CD4-positive, CD25-positive, alpha-beta regulatory T cell (primary cell): ENCODE data around the gene LMO2. TPM values are rescaled to one million over a fixed set of nuclear protein-coding genes. Genes with fewer than 3 reads are reported as not detected.
A peak's percentile ranks its signal among the peaks of the same experiment; 100 is the strongest.

Experiments
- ATAC-seq, 2 donors: fragments of 150-1000 bp; cut with Tn5 transposase; one replicate each; pipeline ENCODE4 v1.10.0; 2021; ENCODE audit warnings: low read depth in 2 of 2, moderate number of reproducible peaks in 2 of 2, moderate library complexity in 1 of 2
- DNase-seq, 3 donors: peaks; one replicate each; pipeline versions ENCODE4 v3.0.0 to v3.0.0-alpha.2; 2012 to 2022; ENCODE audit warnings: mixed read lengths in 1 of 3
- H3K27ac ChIP-seq: one replicate; pipeline ENCODE4 v1.7.0; 2013; ENCODE audit warnings: mild to moderate bottlenecking, low read length; ENCODE audit not compliant: insufficient read depth, poor library complexity, severe bottlenecking
- H3K27me3 ChIP-seq: one replicate; pipeline ENCODE4 v1.7.0; 2013; ENCODE audit warnings: low read length; ENCODE audit not compliant: control insufficient read depth, insufficient read depth
- H3K36me3 ChIP-seq: one replicate; pipeline ENCODE4 v1.7.0; 2013; ENCODE audit warnings: mild to moderate bottlenecking, low read length, moderate library complexity; ENCODE audit not compliant: control insufficient read depth, insufficient read depth
- H3K4me1 ChIP-seq: 2 replicates; pipeline ENCODE4 v1.7.0; 2013; ENCODE audit warnings: mild to moderate bottlenecking, low read length; ENCODE audit not compliant: insufficient read depth, control insufficient read depth, poor library complexity, severe bottlenecking
- H3K4me3 ChIP-seq: one replicate; pipeline ENCODE4 v1.7.0; 2013; ENCODE audit warnings: low read depth, mild to moderate bottlenecking, low read length, moderate library complexity
- H3K9me3 ChIP-seq, 2 experiments: 1 replicate in 1 of 2; 2 replicates in 1 of 2; pipeline ENCODE4 v1.7.0; 2013; ENCODE audit warnings: low read length in 2 of 2, mild to moderate bottlenecking in 1 of 2, moderate library complexity in 1 of 2; ENCODE audit not compliant: control insufficient read depth in 2 of 2
- H3K27ac Mint-ChIP-seq, 3 donors: one replicate each; pipeline ENCODE4 v1.8.0; 2020 to 2022; ENCODE audit warnings: mild to moderate bottlenecking in 3 of 3, mixed read lengths in 3 of 3, moderate library complexity in 2 of 3
- H3K27me3 Mint-ChIP-seq: one replicate; pipeline ENCODE4 v1.8.0; 2022; ENCODE audit warnings: mild to moderate bottlenecking, mixed read lengths
- H3K36me3 Mint-ChIP-seq: one replicate; pipeline ENCODE4 v1.8.0; 2020; ENCODE audit warnings: mixed read lengths
- H3K4me1 Mint-ChIP-seq, 4 donors: one replicate each; pipeline ENCODE4 v1.8.0; 2020 to 2022; ENCODE audit warnings: mixed read lengths in 4 of 4, mild to moderate bottlenecking in 1 of 4
- H3K4me3 Mint-ChIP-seq, 4 donors: one replicate each; pipeline ENCODE4 v1.8.0; 2020 to 2022; ENCODE audit warnings: mild to moderate bottlenecking in 4 of 4, mixed read lengths in 4 of 4, moderate library complexity in 3 of 4
- H3K9me3 Mint-ChIP-seq, 7 donors: one replicate each; pipeline ENCODE4 v1.8.0; 2020 to 2022; ENCODE audit warnings: mixed read lengths in 7 of 7, mild to moderate bottlenecking in 3 of 7, moderate library complexity in 2 of 7
- polyA plus RNA-seq, 4 donors: library from polyadenylated mRNA; unstranded; fragments of 300-500 nt; fragmentation: Illumina TruSeq; gene quantifications; one replicate each; pipeline ENCODE4 v1.2.3, GENCODE V29; 2021
- total RNA-seq: library from RNA; stranded (reverse); gene quantifications from one replicate; pipeline ENCODE4 v1.2.3, GENCODE V29; 2022

The LMO2 gene
- total and polyA plus RNA-seq, 5 donors from 2014 or later, result 0.13 to 1.9 TPM; not detected in 3

- Histone ChIP-seq H3K27me3 (peaks cover 5% of the 10 kb centered on the region), H3K36me3 (no peaks in the 10 kb centered on the region), H3K4me3 (no peak overlapping the region), H3K9me3 (no peaks in the 10 kb centered on the region), H3K4me1 (no peaks in the 10 kb centered on the region), H3K27ac (no peak overlapping the region)
- ATAC-seq (no peak), DNase-seq (no peak)
- Mint-ChIP-seq H3K4me1 (peaks cover 0 to 2% (median 0%) of the 10 kb centered on the region in 4 donors), H3K27ac (no peak overlapping the region), H3K9me3 (peaks cover 0 to 5% (median 0%) of the 10 kb centered on the region in 7 donors), H3K4me3 (no peak overlapping the region), H3K27me3 (peaks cover 30% of the 10 kb centered on the region), H3K36me3 (no peaks in the 10 kb centered on the region)
Observed at GRCh38 chr11:33884601-33885000, 7.3 kb downstream of the LMO2 start.

GRCh38 chr11:33884035-33884434, 7.8 kb downstream of the LMO2 start:
- H3K27ac ChIP-seq, result no peak overlapping the region
- Mint-ChIP-seq H3K4me1 (peaks cover 0 to 2% (median 0%) of the 10 kb centered on the region in 4 donors), H3K36me3 (no peaks in the 10 kb centered on the region), H3K27me3 (peaks cover 24% of the 10 kb centered on the region), H3K4me3 (no peak overlapping the region), H3K27ac (no peak overlapping the region), H3K9me3 (peaks cover 0 to 5% (median 0%) of the 10 kb centered on the region in 7 donors)
- peaks cover 5% of the 10 kb centered on the region for H3K27me3 ChIP-seq
- DNase-seq, result no peak
- H3K4me3 ChIP-seq, result no peak overlapping the region
- ATAC-seq, result no peak
- no peaks in the 10 kb centered on the region for H3K36me3 ChIP-seq
- H3K4me1 ChIP-seq, result no peaks in the 10 kb centered on the region
- no peaks in the 10 kb centered on the region for H3K9me3 ChIP-seq

GRCh38 chr11:33881651-33882503, 10.0 kb downstream of the LMO2 start:
- peaks cover 0 to 5% (median 0%) of the 10 kb centered on the region in 7 donors for H3K9me3 Mint-ChIP-seq
- no peaks in the 10 kb centered on the region for H3K36me3 Mint-ChIP-seq

GRCh38 chr11:33880979-33881378, 10.9 kb downstream of the LMO2 start:
- ATAC-seq (no peak), DNase-seq (no peak)
- no peak overlapping the region for H3K27ac Mint-ChIP-seq
- H3K9me3 ChIP-seq, result no peaks in the 10 kb centered on the region
- peaks cover 0 to 5% (median 0%) of the 10 kb centered on the region in 7 donors for H3K9me3 Mint-ChIP-seq
- H3K4me3 Mint-ChIP-seq, result no peak overlapping the region
- no peak overlapping the region for H3K27ac ChIP-seq
- H3K4me1 ChIP-seq, result no peaks in the 10 kb centered on the region
- no peaks in the 10 kb centered on the region for H3K36me3 ChIP-seq
- H3K4me1 Mint-ChIP-seq, result peaks cover 0 to 2% (median 0%) of the 10 kb centered on the region in 4 donors
- no peaks in the 10 kb centered on the region for H3K36me3 Mint-ChIP-seq
- no peak overlapping the region for H3K4me3 ChIP-seq
- H3K27me3 ChIP-seq, result peaks cover 3% of the 10 kb centered on the region
- H3K27me3 Mint-ChIP-seq, result peaks cover 43% of the 10 kb centered on the region

More at GRCh38 chr11:33881651-33882503, 10.0 kb downstream of the LMO2 start:
- Histone ChIP-seq H3K36me3 (no peaks in the 10 kb centered on the region), H3K4me3 (no peak overlapping the region), H3K9me3 (no peaks in the 10 kb centered on the region), H3K27ac (no peak overlapping the region), H3K4me1 (no peaks in the 10 kb centered on the region), H3K27me3 (peaks cover 3% of the 10 kb centered on the region)
- H3K27ac Mint-ChIP-seq, result no peak overlapping the region
- H3K4me1 Mint-ChIP-seq, result peaks cover 0 to 2% (median 0%) of the 10 kb centered on the region in 4 donors
- ATAC-seq (no peak), DNase-seq (no peak)
- peaks cover 35% of the 10 kb centered on the region for H3K27me3 Mint-ChIP-seq
- no peak overlapping the region for H3K4me3 Mint-ChIP-seq

GRCh38 chr11:33879375-33879774, 12.5 kb downstream of the LMO2 start:
- H3K27me3 Mint-ChIP-seq, result peaks cover 44% of the 10 kb centered on the region
- no peaks in the 10 kb centered on the region for H3K4me1 ChIP-seq
- no peak overlapping the region for H3K4me3 ChIP-seq
- peaks cover 0 to 2% (median 0%) of the 10 kb centered on the region in 4 donors for H3K4me1 Mint-ChIP-seq
- no peaks in the 10 kb centered on the region for H3K36me3 Mint-ChIP-seq
- no peak overlapping the region for H3K27ac ChIP-seq
- peak overlapping the region in 1 of 3 donors; percentile 40 for H3K27ac Mint-ChIP-seq
- no peak overlapping the region for H3K4me3 Mint-ChIP-seq
- no peak for ATAC-seq
- no peak for DNase-seq
- no peaks in the 10 kb centered on the region for H3K36me3 ChIP-seq
- H3K9me3 ChIP-seq, result no peaks in the 10 kb centered on the region
- peaks cover 0 to 5% (median 0%) of the 10 kb centered on the region in 7 donors for H3K9me3 Mint-ChIP-seq
- peaks cover 5% of the 10 kb centered on the region for H3K27me3 ChIP-seq

GRCh38 chr11:33877038-33877437, 14.8 kb downstream of the LMO2 start:
- H3K4me3 ChIP-seq, result no peak overlapping the region
- no peak overlapping the region for H3K27ac ChIP-seq
- no peaks in the 10 kb centered on the region for H3K9me3 ChIP-seq
- H3K9me3 Mint-ChIP-seq, result peaks cover 0 to 5% (median 0%) of the 10 kb centered on the region in 7 donors
- no peaks in the 10 kb centered on the region for H3K36me3 ChIP-seq
- DNase-seq (no peak), ATAC-seq (no peak)
- peaks cover 56% of the 10 kb centered on the region for H3K27me3 Mint-ChIP-seq
- no peak overlapping the region for H3K4me3 Mint-ChIP-seq
- no peaks in the 10 kb centered on the region for H3K36me3 Mint-ChIP-seq
- H3K4me1 Mint-ChIP-seq, result peaks cover 0 to 2% (median 0%) of the 10 kb centered on the region in 4 donors
- no peaks in the 10 kb centered on the region for H3K4me1 ChIP-seq
- no peak overlapping the region for H3K27ac Mint-ChIP-seq
- H3K27me3 ChIP-seq, result peaks cover 14% of the 10 kb centered on the region

GRCh38 chr11:33875621-33876294, 16.1 kb downstream of the LMO2 start:
- Mint-ChIP-seq H3K9me3 (peaks cover 0 to 5% (median 0%) of the 10 kb centered on the region in 7 donors), H3K36me3 (no peaks in the 10 kb centered on the region), H3K4me3 (no peak overlapping the region), H3K27me3 (peaks cover 59% of the 10 kb centered on the region), H3K27ac (no peak overlapping the region), H3K4me1 (peaks cover 0 to 3% (median 0%) of the 10 kb centered on the region in 4 donors)
- Histone ChIP-seq H3K27ac (no peak overlapping the region), H3K4me1 (peaks cover under 1% of the 10 kb centered on the region), H3K9me3 (no peaks in the 10 kb centered on the region), H3K27me3 (peaks cover 18% of the 10 kb centered on the region), H3K36me3 (no peaks in the 10 kb centered on the region), H3K4me3 (no peak overlapping the region)
- no peak for ATAC-seq
- DNase-seq, result no peak
